ENCODE results near the gene NUTM2B. TPM values are rescaled to one million over a fixed set of nuclear protein-coding genes. Genes with fewer than 3 reads are reported as not detected.
A peak's percentile ranks its signal among the peaks of the same experiment; 100 is the strongest.
"Not testable (repeated sequence)": the region's sequence is repeated elsewhere in the genome, so short reads cannot be mapped to it uniquely, and the experiment has no call there.

The NUTM2B gene
- 1.0 TPM for total RNA-seq
- long read RNA-seq, result 0 reads

- intact Hi-C loops (cut with DNase I); ATAC-seq; DNase-seq (ENCODE audit: missing footprints): not testable (repeated sequence)
Measured at GRCh38 chr10:79702927-79703326, at the start of gene NUTM2B. NUTM2B (plus strand) TSS chr10:79703227; CDS start chr10:79703610, 383 bp downstream.

- DNase-seq (ENCODE audit: missing footprints); intact Hi-C loops (cut with DNase I); ATAC-seq: not testable (repeated sequence)
Measured at GRCh38 chr10:79663287-79663686, 39.7 kb upstream of the NUTM2B start.

- ATAC-seq; intact Hi-C loops (cut with DNase I); DNase-seq (ENCODE audit: missing footprints): not testable (repeated sequence)
Measured at GRCh38 chr10:79664686-79665085, 38.3 kb upstream of the NUTM2B start.

GRCh38 chr10:79669248-79669788 lies 33.7 kb upstream of the NUTM2B start:
- ATAC-seq; intact Hi-C loops (cut with DNase I): not testable (repeated sequence)

GRCh38 chr10:79674878-79675277 lies 28.1 kb upstream of the NUTM2B start:
- ATAC-seq; DNase-seq (ENCODE audit: missing footprints); intact Hi-C loops (cut with DNase I): not testable (repeated sequence)

More at GRCh38 chr10:79669248-79669788, 33.7 kb upstream of the NUTM2B start:
- DNase-seq (ENCODE audit: missing footprints), result not testable (repeated sequence)

GRCh38 chr10:79683026-79683883 lies 19.8 kb upstream of the NUTM2B start:
- DNase-seq (ENCODE audit: missing footprints); intact Hi-C loops (cut with DNase I); ATAC-seq: not testable (repeated sequence)

- ATAC-seq; DNase-seq (ENCODE audit: missing footprints); intact Hi-C loops (cut with DNase I): not testable (repeated sequence)
Measured at GRCh38 chr10:79683884-79684720, 18.9 kb upstream of the NUTM2B start.

GRCh38 chr10:79685044-79685685 lies 17.9 kb upstream of the NUTM2B start:
- ATAC-seq, result peak; percentile 74
- intact Hi-C loops (cut with DNase I), result not testable (repeated sequence)
- DNase-seq (ENCODE audit: missing footprints), result peak; percentile 64

GRCh38 chr10:79686595-79686994 lies 16.4 kb upstream of the NUTM2B start:
- intact Hi-C loops (cut with DNase I); DNase-seq (ENCODE audit: missing footprints); ATAC-seq: not testable (repeated sequence)

- intact Hi-C loops (cut with DNase I); ATAC-seq; DNase-seq (ENCODE audit: missing footprints): not testable (repeated sequence)
Measured at GRCh38 chr10:79687406-79688150, 15.4 kb upstream of the NUTM2B start.

GRCh38 chr10:79688798-79689197 lies 14.2 kb upstream of the NUTM2B start:
- ATAC-seq; DNase-seq (ENCODE audit: missing footprints); intact Hi-C loops (cut with DNase I): not testable (repeated sequence)

GRCh38 chr10:79696596-79696995 lies 6.4 kb upstream of the NUTM2B start:
- intact Hi-C loops (cut with DNase I); ATAC-seq; DNase-seq (ENCODE audit: missing footprints): not testable (repeated sequence)

- ATAC-seq; DNase-seq (ENCODE audit: missing footprints); intact Hi-C loops (cut with DNase I): not testable (repeated sequence)
Measured at GRCh38 chr10:79697141-79697540, 5.9 kb upstream of the NUTM2B start.

GRCh38 chr10:79700381-79700944 lies 2.6 kb upstream of the NUTM2B start:
- ATAC-seq; intact Hi-C loops (cut with DNase I); DNase-seq (ENCODE audit: missing footprints): not testable (repeated sequence)

- intact Hi-C loops (cut with DNase I); ATAC-seq; DNase-seq (ENCODE audit: missing footprints): not testable (repeated sequence)
Measured at GRCh38 chr10:79707017-79707416, 4.0 kb downstream of the NUTM2B start.

GRCh38 chr10:79714976-79715375 lies 11.9 kb downstream of the NUTM2B start:
- DNase-seq (ENCODE audit: missing footprints); ATAC-seq; intact Hi-C loops (cut with DNase I): not testable (repeated sequence)

GRCh38 chr10:79716917-79717579 lies 14.0 kb downstream of the NUTM2B start:
- DNase-seq (ENCODE audit: missing footprints); ATAC-seq; intact Hi-C loops (cut with DNase I): not testable (repeated sequence)
